Endometrial microvascular endothelial cells (primary cell): Measurements from ENCODE around the gene TMEM143. TPM values are rescaled to one million over a fixed set of nuclear protein-coding genes. Genes with fewer than 3 reads are reported as not detected.
"Not testable (repeated sequence)": the region's sequence is repeated elsewhere in the genome, so short reads cannot be mapped to it uniquely, and the experiment has no call there.

Experiments
- in situ Hi-C: cut with HindIII; loops from 2 replicates; pipeline ENCODE4 v1.10.0; 2017; ENCODE audit warnings: low sequenced_read_pairs, low pct_unique_long_range_greater_than_20kb; ENCODE audit errors: inconsistent ontology term
- total RNA-seq: library from RNA; depleted of rRNA; stranded (reverse); fragments of >200 nt; gene quantifications from one replicate; pipeline ENCODE4 v1.2.3, GENCODE V29; 2015; ENCODE audit errors: inconsistent ontology term

TMEM143 gene
- total RNA-seq, 1 donor from 2014 or later = 8.9 TPM

- in situ Hi-C loops = no loop called here
Observed at GRCh38 chr19:48338253-48338755, 25.4 kb downstream of the TMEM143 start.

- in situ Hi-C loops = no loop called here
Observed at GRCh38 chr19:48333467-48334384, 30.0 kb downstream of the TMEM143 start.

- in situ Hi-C loops = no loop called here
Observed at GRCh38 chr19:48332662-48333466, 30.9 kb downstream of the TMEM143 start.

GRCh38 chr19:48332351-48332661, 31.4 kb downstream of the TMEM143 start:
- in situ Hi-C loops = no loop called here

GRCh38 chr19:48330012-48330681, 33.6 kb downstream of the TMEM143 start:
- in situ Hi-C loops = no loop called here

- in situ Hi-C loops = no loop called here
Observed at GRCh38 chr19:48329167-48329891, 34.4 kb downstream of the TMEM143 start.

GRCh38 chr19:48325265-48325910, 38.4 kb downstream of the TMEM143 start, which contains the start of gene EMP3:
TSS of gene EMP3 (plus strand) at chr19:48325552. CDS start at chr19:48326845, 1,293 bp downstream.
- in situ Hi-C loops = no loop called here

- in situ Hi-C loops = no loop called here
Observed at GRCh38 chr19:48321622-48322591, 41.8 kb downstream of the TMEM143 start.

- in situ Hi-C loops = no loop called here
Observed at GRCh38 chr19:48321372-48321621, 42.4 kb downstream of the TMEM143 start.

- in situ Hi-C loops = no loop called here
Observed at GRCh38 chr19:48319647-48320541, 43.8 kb downstream of the TMEM143 start.

GRCh38 chr19:48318286-48318987, 45.3 kb downstream of the TMEM143 start:
- in situ Hi-C loops = no loop called here

GRCh38 chr19:48317708-48317960, 46.1 kb downstream of the TMEM143 start:
- in situ Hi-C loops = not testable (repeated sequence)

- in situ Hi-C loops = no loop called here
Observed at GRCh38 chr19:48315712-48316111, 48.0 kb downstream of the TMEM143 start.

- in situ Hi-C loops = no loop called here
Observed at GRCh38 chr19:48311384-48311783, 52.4 kb downstream of the TMEM143 start.

- in situ Hi-C loops = no loop called here
Observed at GRCh38 chr19:48310227-48310626, 53.5 kb downstream of the TMEM143 start.

- in situ Hi-C loops = not testable (repeated sequence)
Observed at GRCh38 chr19:48309731-48310130, 54.0 kb downstream of the TMEM143 start.
